AG10803 (cell line): ENCODE data around the gene ASB16.
A peak's percentile ranks its signal among the peaks of the same experiment; 100 is the strongest.

Experiments used
- DNase-seq: peaks from one replicate; pipeline ENCODE4 v3.0.0; 2010; ENCODE audit warnings: low read depth
- H3K4me3 ChIP-seq: 2 replicates; pipeline ENCODE4 v1.5.1; 2011; ENCODE audit warnings: mild to moderate bottlenecking, low read length, control low read depth
- CTCF ChIP-seq: conservative IDR thresholded peaks from 2 replicates; pipeline ENCODE4 v1.5.1; 2011; ENCODE audit warnings: mild to moderate bottlenecking, low read length, control low read depth, inconsistent platforms

ASB16 gene

DNA sequence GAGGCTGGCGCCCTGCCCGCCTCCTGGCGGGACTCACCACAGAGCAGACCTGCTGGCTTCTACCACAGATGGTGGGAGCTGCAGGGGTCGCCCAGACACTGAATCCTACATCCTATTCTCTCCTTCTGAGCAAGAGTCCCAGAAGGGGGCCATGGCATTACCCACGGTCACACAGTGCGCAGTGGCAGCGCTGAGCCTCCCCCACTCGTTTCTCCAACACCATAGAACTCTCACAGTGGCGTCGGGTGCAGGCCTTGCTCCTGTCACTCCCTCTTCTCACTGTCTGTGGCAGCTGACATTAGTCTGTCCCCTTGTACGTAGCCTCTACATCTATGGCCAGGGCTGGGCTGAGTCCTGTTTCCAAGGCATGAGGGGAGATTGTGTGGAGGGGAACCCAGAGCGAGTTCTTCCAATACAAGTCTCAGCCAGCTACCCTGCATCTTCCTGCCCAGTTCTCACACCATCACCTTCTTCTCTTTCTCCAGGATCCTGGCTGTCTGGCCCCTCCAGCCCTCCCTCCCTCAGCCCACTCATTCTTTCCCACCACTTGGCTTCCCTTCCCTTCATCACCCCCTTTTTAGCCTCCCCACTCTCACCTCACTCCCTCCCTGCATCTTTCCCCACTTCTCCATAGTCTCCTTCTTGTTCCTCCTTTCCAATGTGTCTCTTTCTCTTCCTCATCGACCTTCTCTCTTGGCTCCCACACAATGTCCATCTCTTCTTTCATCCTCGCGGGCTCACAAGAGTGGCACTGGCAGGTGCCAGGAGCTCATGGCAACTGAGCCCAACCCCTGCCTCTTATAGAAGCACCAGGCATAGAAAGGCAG, 43.1 kb downstream of the ASB16 start:
- no peak overlapping the region for H3K4me3 ChIP-seq
- TF ChIP-seq CTCF, result no peak
- no peak for DNase-seq

- no peak for DNase-seq
- no peak overlapping the region for H3K4me3 ChIP-seq
- no peak for TF ChIP-seq CTCF
Observed at GRCh38 chr17:44214230-44214494, 43.7 kb downstream of the ASB16 start.

- no peak for TF ChIP-seq CTCF
- H3K4me3 ChIP-seq, result no peak overlapping the region
- DNase-seq, result no peak
Observed at GRCh38 chr17:44214896-44215295, 44.4 kb downstream of the ASB16 start.

DNA sequence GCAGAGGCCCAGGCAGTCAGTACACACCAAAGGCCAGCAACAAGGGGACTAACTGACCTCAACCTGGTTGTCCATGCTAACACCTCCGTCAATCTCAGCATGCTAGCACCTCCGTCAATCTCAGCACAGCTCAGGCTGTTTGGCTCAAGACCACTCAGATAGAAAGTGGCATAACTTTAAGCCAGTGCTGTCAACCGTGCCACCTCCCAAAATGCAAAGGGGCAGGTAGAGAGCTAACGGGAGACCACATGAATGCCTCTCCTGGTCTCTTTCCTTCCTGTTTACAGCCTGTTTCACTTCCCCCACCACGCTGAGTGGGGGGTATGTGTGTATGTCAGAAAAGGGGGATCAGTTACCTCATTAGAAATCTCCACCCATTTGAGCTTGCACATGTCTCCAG, 45.7 kb downstream of the ASB16 start:
- DNase-seq, result no peak
- no peak for TF ChIP-seq CTCF
- no peak overlapping the region for H3K4me3 ChIP-seq

- TF ChIP-seq CTCF, result no peak
- H3K4me3 ChIP-seq, result no peak overlapping the region
Observed at GRCh38 chr17:44216694-44217093, 46.2 kb downstream of the ASB16 start.

DNA sequence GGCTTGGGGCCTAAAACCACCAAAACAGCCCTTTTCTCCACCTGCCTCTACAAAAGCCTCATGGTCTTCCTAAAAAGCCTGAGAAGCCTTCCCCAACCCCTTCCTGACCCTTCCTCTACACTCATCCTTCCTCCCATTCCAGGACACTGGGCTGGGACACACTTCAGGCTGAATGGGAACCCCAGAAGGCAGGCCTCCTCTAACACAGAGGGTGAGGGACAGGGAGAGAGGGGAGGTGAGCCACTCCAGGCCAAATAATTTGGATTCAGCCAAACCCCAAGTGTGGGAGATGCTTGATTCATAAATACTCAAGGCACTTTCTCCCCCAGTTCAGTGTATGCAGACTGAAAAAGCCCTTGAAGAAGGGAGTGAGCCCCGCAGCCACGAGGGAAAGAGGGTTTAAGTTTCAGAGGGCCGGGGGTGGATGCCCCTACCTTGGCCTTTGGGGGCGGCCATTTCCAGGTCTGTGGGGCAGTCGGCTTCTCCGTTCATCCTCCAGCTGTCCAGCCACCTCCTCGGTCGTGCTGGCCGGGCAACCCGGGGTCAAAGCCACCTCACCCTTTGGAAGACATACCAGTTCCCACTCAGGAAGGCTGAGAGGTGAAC, 47.3 kb downstream of the ASB16 start:
- TF ChIP-seq CTCF, result no peak
- H3K4me3 ChIP-seq, result peak overlapping the region; percentile 68
- no peak for DNase-seq

More at GRCh38 chr17:44216694-44217093, 46.2 kb downstream of the ASB16 start:
- DNase-seq, result no peak

- TF ChIP-seq CTCF, result peak; percentile 42; the same call in 1 of the 2 replicates
- H3K4me3 ChIP-seq, result peak overlapping the region; percentile 68
- peak; percentile 89 for DNase-seq
Observed at GRCh38 chr17:44218344-44219107, 48.0 kb downstream of the ASB16 start.
